K562 (cell line): ENCODE measurements around the gene SYK. TPM values are rescaled to one million over a fixed set of nuclear protein-coding genes. Genes with fewer than 3 reads are reported as not detected.
A peak's percentile ranks its signal among the peaks of the same experiment; 100 is the strongest.

Source experiments
- CCAR2 ChIP-seq: fragments of 200-400 bp; formaldehyde crosslinking; IDR thresholded peaks from 2 replicates; pipeline ENCODE4 v1.6.1; 2017; ENCODE audit warnings: mild to moderate bottlenecking, low read depth, low read length
- MTA1 ChIP-seq: fragments of 450-650 bp; IDR thresholded peaks from 2 replicates; pipeline ENCODE4 v1.6.1; 2017; ENCODE audit warnings: borderline replicate concordance
- polyA plus RNA-seq, 8 experiments: library from polyadenylated mRNA; depleted of rRNA in 4 of 8; stranded (reverse) in 5 of 8; unstranded in 3 of 8; fragments of >200 nt; fragmentation: Nextera tagmentation in 2 of 8; fragmentation: Illumina TruSeq in 1 of 8; extraction: Ambion mirVana in 2 of 8; extraction: Trizol in 1 of 8; gene quantifications; 2 replicates each; pipeline versions ENCODE4 v1.2.1 to v1.2.3, GENCODE V29; 2011 to 2014; ENCODE audit warnings: inconsistent platforms in 1 of 8, missing spikeins in 1 of 8
- total RNA-seq, 7 experiments: library from RNA; depleted of rRNA in 6 of 7; stranded (reverse); fragments of >200 nt in 6 of 7; fragmentation: Illumina TruSeq in 2 of 7; extraction: Trizol in 2 of 7; gene quantifications; 2 replicates each; pipeline versions ENCODE4 v1.2.1 to v1.2.3, GENCODE V29; 2011 to 2021; ENCODE audit warnings: low replicate concordance in 1 of 7
- TF ChIP-seq, protein P1 (sequence below), 2 experiments: fragments of 450-650 bp; formaldehyde crosslinking in 1 of 2; IDR thresholded peaks; 2 replicates each; pipeline versions ENCODE4 v1.4.0 to v1.6.1; 2014 to 2020; ENCODE audit warnings: mild to moderate bottlenecking in 2 of 2, borderline replicate concordance in 1 of 2, low read depth in 1 of 2
- TF ChIP-seq, protein P2 (sequence below): fragments of 200-800 bp; sonication (Bioruptor generic); IDR thresholded peaks from 2 replicates; pipeline ENCODE4 v1.6.1; 2017; ENCODE audit warnings: missing genetic modification characterization, missing compliant biosample characterization

The SYK gene
- total and polyA plus RNA-seq, 9 of the 15 experiments (the other 6 are each of a cell fraction or from before 2014, with no cell fraction given): 3.9 to 32.7 (median 16.7) TPM

DNA sequence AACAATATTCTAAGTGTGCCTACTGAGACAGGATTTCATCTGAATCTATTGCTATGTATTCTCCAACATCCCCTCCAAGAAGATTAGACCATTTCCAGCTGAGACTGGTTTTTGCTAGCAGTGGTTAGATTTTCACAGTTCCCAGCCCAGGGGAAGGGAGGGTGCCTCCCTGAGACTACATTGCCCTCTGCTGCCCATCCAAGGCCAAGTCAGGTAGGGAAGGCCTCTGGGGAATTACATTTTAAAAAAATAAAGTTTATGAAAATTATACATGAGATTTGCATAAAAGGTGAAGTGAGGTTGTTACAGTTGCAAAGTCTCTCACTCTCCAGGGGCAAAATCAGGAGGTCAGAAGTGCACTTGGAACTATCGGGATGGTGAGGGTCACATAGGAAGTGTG lies 28.0 kb upstream of the SYK start (continued):
- TF ChIP-seq, protein P1, sequence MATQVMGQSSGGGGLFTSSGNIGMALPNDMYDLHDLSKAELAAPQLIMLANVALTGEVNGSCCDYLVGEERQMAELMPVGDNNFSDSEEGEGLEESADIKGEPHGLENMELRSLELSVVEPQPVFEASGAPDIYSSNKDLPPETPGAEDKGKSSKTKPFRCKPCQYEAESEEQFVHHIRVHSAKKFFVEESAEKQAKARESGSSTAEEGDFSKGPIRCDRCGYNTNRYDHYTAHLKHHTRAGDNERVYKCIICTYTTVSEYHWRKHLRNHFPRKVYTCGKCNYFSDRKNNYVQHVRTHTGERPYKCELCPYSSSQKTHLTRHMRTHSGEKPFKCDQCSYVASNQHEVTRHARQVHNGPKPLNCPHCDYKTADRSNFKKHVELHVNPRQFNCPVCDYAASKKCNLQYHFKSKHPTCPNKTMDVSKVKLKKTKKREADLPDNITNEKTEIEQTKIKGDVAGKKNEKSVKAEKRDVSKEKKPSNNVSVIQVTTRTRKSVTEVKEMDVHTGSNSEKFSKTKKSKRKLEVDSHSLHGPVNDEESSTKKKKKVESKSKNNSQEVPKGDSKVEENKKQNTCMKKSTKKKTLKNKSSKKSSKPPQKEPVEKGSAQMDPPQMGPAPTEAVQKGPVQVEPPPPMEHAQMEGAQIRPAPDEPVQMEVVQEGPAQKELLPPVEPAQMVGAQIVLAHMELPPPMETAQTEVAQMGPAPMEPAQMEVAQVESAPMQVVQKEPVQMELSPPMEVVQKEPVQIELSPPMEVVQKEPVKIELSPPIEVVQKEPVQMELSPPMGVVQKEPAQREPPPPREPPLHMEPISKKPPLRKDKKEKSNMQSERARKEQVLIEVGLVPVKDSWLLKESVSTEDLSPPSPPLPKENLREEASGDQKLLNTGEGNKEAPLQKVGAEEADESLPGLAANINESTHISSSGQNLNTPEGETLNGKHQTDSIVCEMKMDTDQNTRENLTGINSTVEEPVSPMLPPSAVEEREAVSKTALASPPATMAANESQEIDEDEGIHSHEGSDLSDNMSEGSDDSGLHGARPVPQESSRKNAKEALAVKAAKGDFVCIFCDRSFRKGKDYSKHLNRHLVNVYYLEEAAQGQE (IDR thresholded peaks at IDR 0.05; ENCODE audit: borderline replicate concordance): peak; percentile 92
- TF ChIP-seq, protein P1 (CRISPR knock-in tag; IDR thresholded peaks at IDR 0.05; ENCODE audit: low read depth): no peak
- TF ChIP-seq, protein P2, sequence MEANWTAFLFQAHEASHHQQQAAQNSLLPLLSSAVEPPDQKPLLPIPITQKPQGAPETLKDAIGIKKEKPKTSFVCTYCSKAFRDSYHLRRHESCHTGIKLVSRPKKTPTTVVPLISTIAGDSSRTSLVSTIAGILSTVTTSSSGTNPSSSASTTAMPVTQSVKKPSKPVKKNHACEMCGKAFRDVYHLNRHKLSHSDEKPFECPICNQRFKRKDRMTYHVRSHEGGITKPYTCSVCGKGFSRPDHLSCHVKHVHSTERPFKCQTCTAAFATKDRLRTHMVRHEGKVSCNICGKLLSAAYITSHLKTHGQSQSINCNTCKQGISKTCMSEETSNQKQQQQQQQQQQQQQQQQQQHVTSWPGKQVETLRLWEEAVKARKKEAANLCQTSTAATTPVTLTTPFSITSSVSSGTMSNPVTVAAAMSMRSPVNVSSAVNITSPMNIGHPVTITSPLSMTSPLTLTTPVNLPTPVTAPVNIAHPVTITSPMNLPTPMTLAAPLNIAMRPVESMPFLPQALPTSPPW: peak; percentile 30; the same call in 1 of the 2 replicates
- TF ChIP-seq CCAR2: no peak
- TF ChIP-seq MTA1: no peak
- TF ChIP-seq, all 486 proteins: peak for 5
